Right ventricle myocardium superior (tissue), 1 donor: ENCODE measurements around the gene KCNAB2. TPM values are rescaled to one million over a fixed set of nuclear protein-coding genes. Genes with fewer than 3 reads are reported as not detected.
"Not testable (repeated sequence)": the region's sequence is repeated elsewhere in the genome, so short reads cannot be mapped to it uniquely, and the experiment has no call there.

Experiments used
- ATAC-seq: fragments of 200-7000 bp; cut with Tn5 transposase; one replicate; pipeline ENCODE4 v1.9.1; 2020; ENCODE audit warnings: mild to moderate bottlenecking; ENCODE audit not compliant: poor library complexity
- DNase-seq: peaks from one replicate; pipeline ENCODE4 v3.0.0-alpha.2; 2020
- intact Hi-C: fragments of 100-400 bp; cut with DNase I; formaldehyde crosslinking; loops from one replicate; pipeline ENCODE4 v1.11.2; 2022
- total RNA-seq: library from RNA; stranded (reverse); fragmentation: NEBNext Ultra II Directional; extraction: Animal tissue kit (Norgen Biotek cat#: 25700); gene quantifications from one replicate; pipeline ENCODE4 v1.2.1, GENCODE V29; 2021
- donor health status: DM: no; HTN: yes; CAD: no; lungs with severe emphysema.

The KCNAB2 gene
- total RNA-seq, 1 donor from 2014 or later = 21.2 TPM

- DNase-seq = peak; percentile 13
- no peak for ATAC-seq
- intact Hi-C loops = no loop called here
These were observed 37.0 kb upstream of the KCNAB2 start for GRCh38 chr1:6008696-6009095.

GRCh38 chr1:6009120-6010040, 36.3 kb upstream of the KCNAB2 start:
- intact Hi-C loops = no loop called here
- ATAC-seq (no peak), DNase-seq (peak; percentile 21)

GRCh38 chr1:6010554-6010953, 35.1 kb upstream of the KCNAB2 start:
- intact Hi-C loops = no loop called here
- DNase-seq = peak; percentile 14
- no peak for ATAC-seq

- ATAC-seq = no peak
These were observed 34.3 kb upstream of the KCNAB2 start for GRCh38 chr1:6011161-6011945.

GRCh38 chr1:6011946-6012258, 33.8 kb upstream of the KCNAB2 start:
- intact Hi-C loops = no loop called here
- no peak for DNase-seq
- ATAC-seq = no peak

More at GRCh38 chr1:6011161-6011945, 34.3 kb upstream of the KCNAB2 start:
- intact Hi-C loops = no loop called here
- peak; percentile 29 for DNase-seq

- DNase-seq = peak; percentile 52
- ATAC-seq = peak; percentile 38
These were observed 33.0 kb upstream of the KCNAB2 start for GRCh38 chr1:6012529-6013318.

GRCh38 chr1:6013491-6013890, 32.2 kb upstream of the KCNAB2 start:
- ATAC-seq (peak; percentile 5), DNase-seq (peak; percentile 24)
- intact Hi-C loops = no loop called here

More at GRCh38 chr1:6012529-6013318, 33.0 kb upstream of the KCNAB2 start:
- intact Hi-C loops = no loop called here

GRCh38 chr1:6014130-6014999, 31.3 kb upstream of the KCNAB2 start:
- peak; percentile 74 for ATAC-seq

GRCh38 chr1:6016191-6016865, 29.4 kb upstream of the KCNAB2 start:
- ATAC-seq (no peak), DNase-seq (no peak)
- intact Hi-C loops = no loop called here

More at GRCh38 chr1:6014130-6014999, 31.3 kb upstream of the KCNAB2 start:
- DNase-seq = peak; percentile 79
- intact Hi-C loops = no loop called here

GRCh38 chr1:6017654-6018053, 28.0 kb upstream of the KCNAB2 start:
- DNase-seq, intact Hi-C loops, ATAC-seq: not testable (repeated sequence)

GRCh38 chr1:6019166-6019845, 26.4 kb upstream of the KCNAB2 start:
- DNase-seq (no peak), ATAC-seq (no peak)

GRCh38 chr1:6022193-6022592, 23.5 kb upstream of the KCNAB2 start:
- DNase-seq (no peak), ATAC-seq (no peak)
- intact Hi-C loops = no loop called here

More at GRCh38 chr1:6019166-6019845, 26.4 kb upstream of the KCNAB2 start:
- intact Hi-C loops = no loop called here

- intact Hi-C loops = no loop called here
These were observed 22.3 kb upstream of the KCNAB2 start for GRCh38 chr1:6023346-6023745.

GRCh38 chr1:6024376-6024775, 21.3 kb upstream of the KCNAB2 start:
- ATAC-seq (no peak), DNase-seq (no peak)

More at GRCh38 chr1:6023346-6023745, 22.3 kb upstream of the KCNAB2 start:
- no peak for DNase-seq
- ATAC-seq = no peak

GRCh38 chr1:6025269-6026094, 20.2 kb upstream of the KCNAB2 start:
- no peak for DNase-seq
- intact Hi-C loops = no loop called here
- ATAC-seq = peak; percentile 27

More at GRCh38 chr1:6024376-6024775, 21.3 kb upstream of the KCNAB2 start:
- intact Hi-C loops = no loop called here
